SK-N-MC (cell line): ENCODE results near the gene PLPP4.

Source experiments
- DNase-seq: peaks from one replicate; pipeline ENCODE4 v3.0.0-alpha.2; 2011; ENCODE audit warnings: low read depth, low spot score
- H3K27ac ChIP-seq: fragments of 200-600 bp; sonication (generic); 2 replicates; pipeline ENCODE4 v1.5.1; 2016; ENCODE audit warnings: mixed run types
- H3K36me3 ChIP-seq: fragments of 200-600 bp; sonication (generic); 2 replicates; pipeline ENCODE4 v1.6.1; 2017; ENCODE audit warnings: antibody characterized with exemption, low read length, mixed read lengths; ENCODE audit not compliant: insufficient read depth
- H3K4me3 ChIP-seq: fragments of 200-600 bp; sonication (generic); 2 replicates; pipeline ENCODE4 v1.5.1; 2016
- H3K9ac ChIP-seq: fragments of 200-600 bp; sonication (generic); 2 replicates; pipeline ENCODE4 v1.8.0; 2017; ENCODE audit warnings: mixed run types, mixed read lengths; ENCODE audit not compliant: insufficient read length
- H3K9me3 ChIP-seq: fragments of 200-600 bp; sonication (generic); 2 replicates; pipeline ENCODE4 v1.6.1; 2017; ENCODE audit warnings: low read depth, mild to moderate bottlenecking, antibody characterized with exemption, low read length, moderate library complexity, mixed read lengths
- EZH2 ChIP-seq: fragments of 200-600 bp; sonication (generic); IDR thresholded peaks from one replicate; pipeline ENCODE4 v1.6.1; 2017; ENCODE audit warnings: antibody characterized with exemption
- FOXP2 ChIP-seq: optimal IDR thresholded peaks from 2 replicates; pipeline ENCODE3; 2011; ENCODE audit warnings: mild to moderate bottlenecking, moderate library complexity; ENCODE audit not compliant: insufficient read depth; ENCODE audit errors: extremely low read length, control extremely low read depth
- POLR2AphosphoS5 ChIP-seq: IDR thresholded peaks from 2 replicates; pipeline ENCODE4 v1.6.1; 2012; ENCODE audit warnings: mild to moderate bottlenecking, low read depth, low read length, borderline replicate concordance

Gene PLPP4

DNA sequence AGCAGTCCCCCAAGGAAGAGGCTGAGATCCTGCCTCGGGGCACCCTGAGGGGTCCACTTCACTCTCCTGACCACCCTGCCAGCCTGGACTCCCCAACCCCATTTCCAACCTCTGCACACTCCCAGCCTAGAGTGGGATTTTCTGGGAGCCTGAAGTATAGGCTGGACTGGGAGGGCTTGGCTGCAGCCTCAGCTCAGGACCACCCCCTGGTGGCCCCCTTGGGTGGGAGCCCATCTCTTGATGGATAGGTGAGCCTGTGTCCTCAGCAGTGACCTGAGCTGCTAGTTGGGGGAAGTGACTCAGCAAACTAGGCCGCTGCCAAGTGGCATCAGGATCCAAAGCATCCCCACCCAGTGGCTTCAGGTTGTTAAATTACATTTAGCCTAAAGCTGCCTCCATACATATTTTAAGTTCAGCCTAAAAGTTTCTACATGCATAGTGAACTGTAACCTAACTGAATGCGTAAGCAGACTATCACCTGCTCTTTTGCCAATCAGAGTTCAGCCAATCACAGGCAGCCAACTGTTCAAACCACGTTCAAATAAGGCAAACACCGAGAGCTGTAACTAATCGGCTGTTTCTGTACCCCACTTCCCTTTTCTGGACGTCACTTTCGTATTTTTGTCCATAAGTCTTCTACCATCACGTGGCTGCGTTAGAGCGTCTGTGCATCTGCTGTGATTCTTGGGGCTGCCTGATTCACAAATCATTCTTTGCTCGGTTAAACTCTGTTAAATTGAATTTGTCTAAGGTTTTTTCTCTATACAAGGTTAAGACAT lies 144.0 kb downstream of the PLPP4 start:
- Histone ChIP-seq H3K36me3 (no peaks in the 10 kb centered on the region), H3K9ac (no peak overlapping the region), H3K27ac (no peak overlapping the region), H3K4me3 (no peak overlapping the region), H3K9me3 (no peaks in the 10 kb centered on the region)
- TF ChIP-seq EZH2 (no peak), FOXP2 (no peak), POLR2AphosphoS5 (no peak)
- DNase-seq, result no peak

DNA sequence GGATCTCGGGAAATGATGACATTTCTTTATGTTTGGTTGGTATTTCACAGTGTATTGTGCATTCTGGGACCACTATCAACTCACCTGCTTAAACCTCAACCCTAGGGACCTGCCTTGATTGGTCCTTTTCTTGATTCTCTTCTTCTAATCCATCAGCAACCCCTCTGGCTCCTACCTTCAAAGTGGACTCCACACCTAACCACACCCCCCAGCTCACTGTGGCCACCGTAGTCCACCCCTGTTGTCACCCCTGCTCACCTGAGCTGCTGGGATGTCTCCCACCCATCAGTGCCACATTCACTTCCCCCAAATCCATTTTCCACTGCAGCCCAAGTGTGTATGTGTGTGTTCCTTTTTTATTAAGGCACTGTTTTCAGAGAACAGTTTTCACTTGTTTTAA lies 145.0 kb downstream of the PLPP4 start:
- TF ChIP-seq EZH2, result no peak
- H3K9ac ChIP-seq, result no peak overlapping the region
- no peak overlapping the region for H3K27ac ChIP-seq
- H3K4me3 ChIP-seq, result no peak overlapping the region
- H3K9me3 ChIP-seq, result no peaks in the 10 kb centered on the region
- DNase-seq, result no peak
- H3K36me3 ChIP-seq, result no peaks in the 10 kb centered on the region

DNA sequence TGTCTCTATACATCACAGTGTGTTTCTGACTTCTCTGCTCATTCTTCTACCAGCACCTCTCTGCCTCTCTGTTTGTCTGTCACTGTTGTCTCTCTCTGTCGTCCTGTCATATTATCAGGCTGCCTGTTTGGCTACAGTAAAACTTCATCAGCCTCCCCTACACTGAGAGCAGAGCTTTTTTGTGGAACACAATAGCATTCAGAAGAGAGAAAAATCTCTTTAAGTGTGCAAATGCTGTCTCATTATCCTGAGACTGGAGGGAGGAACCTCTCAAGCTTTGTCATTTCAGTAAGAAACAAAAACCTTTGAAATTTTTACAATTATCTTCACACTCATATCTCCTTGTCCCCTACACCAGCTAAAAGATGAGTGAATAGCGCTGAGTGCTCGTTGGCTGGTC lies 148.4 kb downstream of the PLPP4 start:
- no peak overlapping the region for H3K9ac ChIP-seq
- no peak for DNase-seq
- no peak overlapping the region for H3K27ac ChIP-seq
- no peak overlapping the region for H3K4me3 ChIP-seq
- TF ChIP-seq POLR2AphosphoS5 (no peak), EZH2 (no peak), FOXP2 (no peak)
- H3K36me3 ChIP-seq, result no peaks in the 10 kb centered on the region
- no peaks in the 10 kb centered on the region for H3K9me3 ChIP-seq

DNA sequence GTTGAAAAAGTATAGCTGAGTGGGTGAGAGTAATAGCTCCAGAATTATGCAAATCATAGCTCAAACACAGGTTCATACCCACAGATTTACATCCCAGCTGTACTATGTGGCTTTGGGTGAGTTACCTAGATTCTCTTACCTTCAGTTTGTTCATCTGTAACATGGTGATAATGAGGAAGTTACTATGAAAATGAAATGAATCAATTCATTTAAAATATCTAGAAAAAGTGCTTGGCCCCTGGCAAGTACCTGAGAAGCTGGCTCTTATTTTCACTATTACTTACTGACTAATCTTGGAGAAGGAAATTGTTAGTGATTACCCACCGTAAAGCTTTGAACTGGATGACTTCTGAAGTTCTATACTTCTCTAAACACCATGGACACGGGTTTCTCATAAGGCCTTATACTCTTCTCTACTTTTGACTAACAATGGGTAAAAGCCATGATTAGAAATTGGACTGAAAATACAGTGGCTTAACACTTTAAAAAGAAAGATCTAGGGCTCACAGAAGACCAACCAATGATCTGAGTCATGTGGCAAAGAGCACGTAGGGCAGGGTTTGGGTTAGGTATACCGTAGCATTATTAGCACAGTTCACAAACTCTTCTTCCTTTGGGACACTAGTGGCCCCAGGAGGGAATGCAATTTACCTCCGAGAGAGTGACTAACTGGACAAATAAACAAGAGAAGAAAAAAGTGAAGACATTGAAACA lies 149.2 kb downstream of the PLPP4 start:
- Histone ChIP-seq H3K9me3 (no peaks in the 10 kb centered on the region), H3K9ac (no peak overlapping the region), H3K27ac (no peak overlapping the region), H3K36me3 (no peaks in the 10 kb centered on the region), H3K4me3 (no peak overlapping the region)
- no peak for DNase-seq
- TF ChIP-seq EZH2 (no peak), FOXP2 (no peak)

- TF ChIP-seq EZH2 (no peak), FOXP2 (no peak), POLR2AphosphoS5 (no peak)
- DNase-seq, result no peak
- Histone ChIP-seq H3K9me3 (no peaks in the 10 kb centered on the region), H3K36me3 (no peaks in the 10 kb centered on the region), H3K9ac (no peak overlapping the region), H3K4me3 (no peak overlapping the region), H3K27ac (no peak overlapping the region)
These were observed 150.1 kb downstream of the PLPP4 start for GRCh38 chr10:120607016-120607709.

DNA sequence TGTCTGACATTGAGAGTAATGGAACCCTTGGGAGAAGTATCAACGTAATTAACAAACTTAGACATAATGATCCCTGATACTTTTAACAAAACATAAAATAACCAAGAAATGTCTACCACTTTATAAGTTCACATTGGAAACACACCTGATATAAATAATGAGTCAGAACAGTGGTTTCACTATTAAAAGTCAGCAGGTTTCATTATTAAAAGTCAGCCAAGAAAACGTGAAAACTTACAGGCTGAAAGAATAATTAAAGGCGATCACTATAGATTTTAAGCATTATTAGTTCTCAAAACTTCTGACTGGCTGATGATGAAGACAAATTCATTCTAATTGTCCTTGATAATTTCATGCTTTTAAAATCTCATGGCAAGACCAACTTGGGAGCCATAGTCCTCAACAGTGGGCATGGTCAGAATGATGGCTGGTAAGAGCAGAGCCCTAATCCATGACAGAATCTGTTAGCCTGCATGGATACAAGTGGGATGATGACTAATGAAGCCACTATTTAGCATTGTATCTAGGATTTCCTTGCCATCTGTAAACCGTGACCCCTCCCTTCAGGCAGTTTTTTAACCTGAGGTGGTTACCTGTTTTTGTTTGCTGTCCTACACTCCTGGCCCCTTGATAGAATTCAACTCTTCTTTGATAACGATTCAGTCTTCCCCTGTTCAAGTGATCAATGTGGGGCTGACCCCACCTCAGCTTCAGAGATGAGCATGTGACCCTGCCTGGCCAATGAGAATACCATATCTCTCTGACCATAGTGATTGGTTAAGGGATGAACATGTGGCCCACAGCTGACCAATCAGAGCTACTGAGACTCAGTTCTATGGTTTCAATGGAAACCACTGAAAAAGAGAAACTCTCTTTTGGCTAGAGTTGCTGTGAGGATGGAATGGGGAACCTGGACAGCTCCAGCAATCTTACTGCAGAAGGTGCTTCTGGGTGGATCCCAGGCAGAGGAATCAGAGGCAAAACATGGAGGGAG lies 151.0 kb downstream of the PLPP4 start:
- no peak for DNase-seq

GRCh38 chr10:120609006-120609405 lies 152.0 kb downstream of the PLPP4 start:
- no peak overlapping the region for H3K9ac ChIP-seq
- H3K36me3 ChIP-seq, result no peaks in the 10 kb centered on the region
- no peak for TF ChIP-seq FOXP2
- no peak for TF ChIP-seq EZH2
- TF ChIP-seq POLR2AphosphoS5, result no peak
- H3K9me3 ChIP-seq, result no peaks in the 10 kb centered on the region
- DNase-seq, result no peak
- no peak overlapping the region for H3K4me3 ChIP-seq
- no peak overlapping the region for H3K27ac ChIP-seq

More for the DNA sequence above, 151.0 kb downstream of the PLPP4 start:
- Histone ChIP-seq H3K27ac (no peak overlapping the region), H3K9ac (no peak overlapping the region), H3K36me3 (no peaks in the 10 kb centered on the region), H3K9me3 (no peaks in the 10 kb centered on the region), H3K4me3 (no peak overlapping the region)
- TF ChIP-seq POLR2AphosphoS5 (no peak), EZH2 (no peak), FOXP2 (no peak)
